Measurements from ENCODE around the gene CAB39. TPM values are rescaled to one million over a fixed set of nuclear protein-coding genes. Genes with fewer than 3 reads are reported as not detected.
A peak's percentile ranks its signal among the peaks of the same experiment; 100 is the strongest.

The CAB39 gene
- total and polyA plus RNA-seq, 2 experiments from 2014 or later = 18.7 to 67.5 TPM

GRCh38 chr2:230664844-230665243 lies 47.8 kb upstream of the CAB39 start:
- H2AFZ ChIP-seq = no peak overlapping the region
- no peaks in the 10 kb centered on the region; the same call in 2 of the 3 replicates for H3K36me3 Mint-ChIP-seq (ENCODE audit: low read depth)
- H3K27me3 Mint-ChIP-seq (ENCODE audit: insufficient read depth, low read depth, poor library complexity) = peaks cover 16% of the 10 kb centered on the region

More at GRCh38 chr2:230664844-230665243, 47.8 kb upstream of the CAB39 start:
- Mint-ChIP-seq H3K27ac (peak overlapping the region; percentile 14), H3K4me1 (peaks cover 32% of the 10 kb centered on the region), H3K9me3 (no peaks in the 10 kb centered on the region), H3K4me3 (no peak overlapping the region)
- Histone ChIP-seq H3K27ac (ENCODE audit: low read depth) (no peak overlapping the region), H3F3A (replicated peaks; ENCODE audit: low read depth) (no peaks in the 10 kb centered on the region), H3K36me3 (ENCODE audit: insufficient read depth) (no peaks in the 10 kb centered on the region), H3K4me2 (no peak overlapping the region), H3K27me3 (ENCODE audit: insufficient read depth) (no peaks in the 10 kb centered on the region), H3K79me2 (replicated peaks; ENCODE audit: insufficient read depth) (no peaks in the 10 kb centered on the region), H3K4me3 (no peak overlapping the region), H4K20me1 (replicated peaks; ENCODE audit: insufficient read depth) (no peaks in the 10 kb centered on the region), H3K9me2 (ENCODE audit: insufficient read depth) (peaks cover 6% of the 10 kb centered on the region; the same call in 1 of the 2 replicates), H3K4me1 (ENCODE audit: insufficient read depth) (peaks cover 12% of the 10 kb centered on the region)
- no peak for TF ChIP-seq POLR2AphosphoS5 (IDR thresholded peaks at IDR 0.05; ENCODE audit: low read depth)
- no peak for TF ChIP-seq NANOG (IDR thresholded peaks at IDR 0.05; ENCODE audit: borderline replicate concordance)
- no peak for TF ChIP-seq CREB1 (CRISPR knock-in tag; IDR thresholded peaks at IDR 0.05; ENCODE audit: low read depth)
- no peak for TF ChIP-seq EZH2 (IDR thresholded peaks at IDR 0.05; ENCODE audit: low read depth, unreplicated experiment)
- TF ChIP-seq JUNB (IDR thresholded peaks at IDR 0.05; ENCODE audit: unreplicated experiment) = no peak
- no peak for TF ChIP-seq STAT1 (IDR thresholded peaks at IDR 0.05; ENCODE audit: unreplicated experiment)
- no peak for TF ChIP-seq ETS1 (IDR thresholded peaks at IDR 0.05)
- no peak for TF ChIP-seq ZNF462 (CRISPR knock-in tag; IDR thresholded peaks at IDR 0.05)
- TF ChIP-seq EZH2phosphoT487 (IDR thresholded peaks at IDR 0.05; ENCODE audit: unreplicated experiment) = no peak
- TF ChIP-seq ZNF331 (CRISPR knock-in tag; IDR thresholded peaks at IDR 0.05; ENCODE audit: low read depth) = no peak
- ATAC-seq (no peak), DNase-seq (ENCODE audit: low spot score) (no peak)
